A549 treated with dexamethasone at 1 μM for 4 hours (cell line): ENCODE measurements around the gene REXO1. TPM values are rescaled to one million over a fixed set of nuclear protein-coding genes. Genes with fewer than 3 reads are reported as not detected.

Experiments used
- total RNA-seq: library from RNA; stranded (reverse); fragments of 200-300 nt; extraction: Qiagen RNA extraction; gene quantifications from 5 replicates; pipeline ENCODE4 v1.2.3, GENCODE V29; 2022

REXO1 gene
- total RNA-seq = 14.9 to 23.9 TPM (median 21.1 TPM) in 5 replicates

GRCh38 chr19:1848399-1849131, at the start of gene REXO1:
Gene REXO1 (minus strand): TSS chr19:1848483. CDS start chr19:1848358, 125 bp downstream.

GRCh38 chr19:1885398-1886119, 37.3 kb upstream of the REXO1 start, which contains the start of gene ABHD17A:
Gene ABHD17A (minus strand): TSS chr19:1885496. CDS start chr19:1881566, 3,930 bp downstream.

GRCh38 chr19:1863328-1863637, 15.0 kb upstream of the REXO1 start, which contains the start of gene KLF16:
Gene KLF16 (minus strand): TSS chr19:1863579. CDS start chr19:1863497, 82 bp downstream.

GRCh38 chr19:1811942-1812425, 36.3 kb downstream of the REXO1 start, which contains the start of gene ATP8B3:
Gene ATP8B3 (minus strand): TSS chr19:1812276. CDS start chr19:1811736, 540 bp downstream.

Other genes with a start within 250 kb of the REXO1 start
- 110 to 133 TPM (median 114 TPM) in 5 replicates for gene UQCR11, start 243.0 kb downstream of the REXO1 start, total RNA-seq
- 49.9 to 74.5 TPM (median 66.2 TPM) in 5 replicates for gene TCF3, start 195.9 kb downstream of the REXO1 start, total RNA-seq
- 0.01 TPM in 2 of 5 replicates, not detected in the others for gene ONECUT3, start 95.0 kb downstream of the REXO1 start, total RNA-seq
- gene ATP8B3, start 36.2 kb downstream of the REXO1 start, total RNA-seq = 1.4 to 3.6 TPM (median 3.3 TPM) in 5 replicates
- 17.6 to 45.1 TPM (median 32.0 TPM) in 5 replicates for gene KLF16, start 15.1 kb upstream of the REXO1 start, total RNA-seq
- 18.5 to 39.5 TPM (median 38.0 TPM) in 5 replicates for gene ABHD17A, start 37.0 kb upstream of the REXO1 start, total RNA-seq
- gene ADAT3, start 56.9 kb upstream of the REXO1 start, total RNA-seq = 2.0 to 6.8 TPM (median 4.8 TPM) in 5 replicates
- 54.4 to 62.6 TPM (median 56.4 TPM) in 5 replicates for gene SCAMP4, start 56.9 kb upstream of the REXO1 start, total RNA-seq
- gene CSNK1G2, start 92.7 kb upstream of the REXO1 start, total RNA-seq = 32.5 to 53.7 TPM (median 47.1 TPM) in 5 replicates
- 28.8 to 50.7 TPM (median 45.8 TPM) in 5 replicates for gene BTBD2, start 167.2 kb upstream of the REXO1 start, total RNA-seq
- gene MKNK2, start 202.8 kb upstream of the REXO1 start, total RNA-seq = 44.4 to 78.6 TPM (median 73.8 TPM) in 5 replicates
- 13.3 to 19.7 TPM (median 18.4 TPM) in 5 replicates for gene MOB3A, start 247.8 kb upstream of the REXO1 start, total RNA-seq
- gene IZUMO4, start 248.4 kb upstream of the REXO1 start, total RNA-seq = 0.30 to 0.73 TPM (median 0.47 TPM) in 5 replicates